A549 (cell line): ENCODE data around the gene HAO1. TPM values are rescaled to one million over a fixed set of nuclear protein-coding genes. Genes with fewer than 3 reads are reported as not detected.

Experiments used
- ATAC-seq, 2 experiments: fragments of 200-7000 bp in 1 of 2; fragments of >200 bp in 1 of 2; cut with Nextera tagmentation in 1 of 2; cut with Tn5 transposase in 1 of 2; 3 replicates each; pipeline versions ENCODE4 v1.8.0 to v1.9.1; 2018 to 2020; ENCODE audit warnings: mild to moderate bottlenecking in 1 of 2, moderate library complexity in 1 of 2
- CTCF ChIA-PET: fragments of 300-600 bp; sonication (Branson Sonifier 250); formaldehyde crosslinking; extraction: SDS; loops from one replicate; lab custom pipeline; 2021; ENCODE audit warnings: antibody characterized with exemption, inconsistent platforms; lab: Yijun Ruan, JAX
- POLR2A ChIA-PET: fragments of 350-600 bp; formaldehyde crosslinking; extraction: SDS; loops from one replicate; lab custom pipeline; 2021; ENCODE audit warnings: antibody characterized with exemption, inconsistent platforms; lab: Yijun Ruan, JAX
- DNase-seq, 2 experiments: peaks; one replicate each; pipeline versions ENCODE4 v3.0.0 to v3.0.0-alpha.2; 2011 to 2016; ENCODE audit warnings: low read depth in 1 of 2, low spot score in 1 of 2
- FAIRE-seq: peaks from 2 replicates; lab custom pipeline; 2011; peaks lifted over from hg19 to GRCh38; lab: Jason Lieb, UNC
- H3K27ac ChIP-seq, 2 experiments: fragments of >200 bp; sonication (Bioruptor Twin); formaldehyde crosslinking; 3 replicates each; pipeline ENCODE4 v1.5.1; 2016 to 2017
- H3K4me1 ChIP-seq: fragments of >200 bp; sonication (Bioruptor Twin); formaldehyde crosslinking; 3 replicates; pipeline ENCODE4 v1.6.1; 2016
- H3K4me2 ChIP-seq: fragments of >200 bp; sonication (Bioruptor Twin); formaldehyde crosslinking; 3 replicates; pipeline ENCODE4 v1.6.1; 2016
- H3K4me3 ChIP-seq: fragments of >200 bp; sonication (Bioruptor Twin); formaldehyde crosslinking; 3 replicates; pipeline ENCODE4 v1.5.1; 2016
- H3K9me3 ChIP-seq: fragments of >200 bp; sonication (Bioruptor Twin); formaldehyde crosslinking; 3 replicates; pipeline ENCODE4 v1.6.1; 2016
- CBX8 ChIP-seq: fragments of 200-600 bp; sonication (generic); IDR thresholded peaks from 2 replicates; pipeline ENCODE4 v1.6.1; 2016
- CHD2 ChIP-seq: fragments of 150-350 bp; IDR thresholded peaks from 2 replicates; pipeline ENCODE4 v1.6.1; 2014; ENCODE audit warnings: low read length; ENCODE audit not compliant: partially characterized antibody
- CHD4 ChIP-seq: fragments of 200-600 bp; sonication (generic); IDR thresholded peaks from 2 replicates; pipeline ENCODE4 v1.6.1; 2016; ENCODE audit warnings: antibody characterized with exemption, mild to moderate bottlenecking, borderline replicate concordance
- E2F6 ChIP-seq: IDR thresholded peaks from 2 replicates; pipeline ENCODE4 v1.6.1; 2012; ENCODE audit warnings: low read depth, borderline replicate concordance
- EHF ChIP-seq: fragments of 250-450 bp; sonication (Bioruptor Pico); IDR thresholded peaks from 2 replicates; pipeline ENCODE4 v1.5.0; 2020; ENCODE audit warnings: mild to moderate bottlenecking
- ESRRA ChIP-seq: fragments of 150-350 bp; IDR thresholded peaks from 2 replicates; pipeline ENCODE4 v1.6.1; 2014; ENCODE audit warnings: mild to moderate bottlenecking, low read length, borderline replicate concordance
- FOSB ChIP-seq: fragments of 250-450 bp; sonication (Bioruptor Pico); IDR thresholded peaks from 2 replicates; pipeline ENCODE4 v1.5.0; 2020; ENCODE audit warnings: mild to moderate bottlenecking, moderate library complexity
- FOXS1 ChIP-seq: fragments of 250-450 bp; sonication (Bioruptor Pico); IDR thresholded peaks from 2 replicates; pipeline ENCODE4 v1.5.0; 2020; ENCODE audit warnings: mild to moderate bottlenecking, moderate library complexity
- GATA3 ChIP-seq: IDR thresholded peaks from 2 replicates; pipeline ENCODE4 v1.6.1; 2012; ENCODE audit warnings: borderline replicate concordance
- HDAC2 ChIP-seq: fragments of 200-600 bp; sonication (generic); IDR thresholded peaks from 2 replicates; pipeline ENCODE4 v1.6.1; 2016
- HOXB13 ChIP-seq: fragments of 250-450 bp; sonication (Bioruptor Pico); IDR thresholded peaks from 2 replicates; pipeline ENCODE4 v1.5.0; 2020; ENCODE audit warnings: low read depth, mild to moderate bottlenecking, moderate library complexity
- JUN ChIP-seq, 2 experiments: fragments of >200 bp; sonication (Bioruptor Twin); formaldehyde crosslinking; IDR thresholded peaks; 2 replicates in 1 of 2; 3 replicates in 1 of 2; pipeline ENCODE4 v1.6.1; 2016 to 2017
- JUNB ChIP-seq: fragments of >200 bp; sonication (Bioruptor Twin); formaldehyde crosslinking; IDR thresholded peaks from 2 replicates; pipeline ENCODE4 v1.6.1; 2016
- KDM1A ChIP-seq: fragments of 200-600 bp; sonication (generic); IDR thresholded peaks from 2 replicates; pipeline ENCODE4 v1.6.1; 2016; ENCODE audit warnings: low read depth, mild to moderate bottlenecking
- NFE2L2 ChIP-seq: fragments of 150-350 bp; conservative IDR thresholded peaks from 2 replicates; pipeline ENCODE4 v1.6.1; 2014; ENCODE audit warnings: low read length
- NPAS2 ChIP-seq: fragments of 250-450 bp; sonication (Bioruptor Pico); IDR thresholded peaks from 2 replicates; pipeline ENCODE4 v1.8.0; 2022; ENCODE audit warnings: mild to moderate bottlenecking, moderate library complexity, borderline replicate concordance
- PHF8 ChIP-seq: fragments of 200-600 bp; sonication (generic); IDR thresholded peaks from 2 replicates; pipeline ENCODE4 v1.6.1; 2016; ENCODE audit warnings: low read depth, mild to moderate bottlenecking, antibody characterized with exemption, moderate library complexity, borderline replicate concordance
- POLR2AphosphoS2 ChIP-seq: conservative IDR thresholded peaks from 2 replicates; pipeline ENCODE4 v1.6.1; 2012; ENCODE audit warnings: low read length, improper control_type of control experiment, inconsistent platforms
- RAD21 ChIP-seq, 2 experiments: fragments of >200 bp in 1 of 2; sonication (Bioruptor Twin) in 1 of 2; formaldehyde crosslinking in 1 of 2; IDR thresholded peaks in 1 of 2; conservative IDR thresholded peaks in 1 of 2; 2 replicates in 1 of 2; 3 replicates in 1 of 2; pipeline ENCODE4 v1.6.1; 2012 to 2018; ENCODE audit warnings: inconsistent platforms in 1 of 2
- RCOR1 ChIP-seq: fragments of 150-350 bp; IDR thresholded peaks from 2 replicates; pipeline ENCODE4 v1.6.1; 2014; ENCODE audit warnings: antibody characterized with exemption, low read length, low read depth
- RFX5 ChIP-seq: fragments of 450-650 bp; IDR thresholded peaks from 2 replicates; pipeline ENCODE4 v1.7.1; 2014; ENCODE audit warnings: antibody characterized with exemption, mild to moderate bottlenecking, moderate library complexity
- SREBF2 ChIP-seq: fragments of 450-650 bp; IDR thresholded peaks from 2 replicates; pipeline ENCODE4 v1.6.1; 2014; ENCODE audit warnings: mild to moderate bottlenecking, moderate library complexity
- ZC3H11A ChIP-seq: fragments of 450-650 bp; IDR thresholded peaks from 2 replicates; pipeline ENCODE4 v1.6.1; 2014; ENCODE audit warnings: antibody characterized with exemption, mild to moderate bottlenecking
- WGBS: methylation state at CpG from one replicate; pipeline ENCODE4 v1.1.6; 2017; ENCODE audit errors: missing lambda C conversion rate; 5-methylcytosine and 5-hydroxymethylcytosine counted together
- polyA plus RNA-seq, 4 experiments: library from polyadenylated mRNA; depleted of rRNA in 3 of 4; stranded (reverse); fragments of >200 nt; fragmentation: RNase III in 1 of 4; extraction: RNeasy Plus Mini Kit Qiagen cat#74134 plus additional on column Dnase treatment in 1 of 4; gene quantifications; 2 replicates in 3 of 4; 3 replicates in 1 of 4; pipeline ENCODE4 v1.2.3, GENCODE V29; 2011 to 2017
- TF ChIP-seq, protein P1 (sequence below): fragments of >200 bp; sonication (Bioruptor Twin); formaldehyde crosslinking; IDR thresholded peaks from 3 replicates; pipeline ENCODE4 v1.6.1; 2016
- TF ChIP-seq, protein P2 (sequence below): fragments of >200 bp; sonication (Bioruptor Twin); formaldehyde crosslinking; IDR thresholded peaks from 2 replicates; pipeline ENCODE4 v1.6.1; 2016
- TF ChIP-seq, protein P3 (sequence below): fragments of 250-450 bp; sonication (Bioruptor Pico); IDR thresholded peaks from 2 replicates; pipeline ENCODE4 v1.5.0; 2020; ENCODE audit warnings: low read depth, mild to moderate bottlenecking, moderate library complexity

The HAO1 gene
- polyA plus RNA-seq, 2 of the 4 experiments (the other 2 are of a cell fraction): 0.13 TPM; not detected in 1

DNA sequence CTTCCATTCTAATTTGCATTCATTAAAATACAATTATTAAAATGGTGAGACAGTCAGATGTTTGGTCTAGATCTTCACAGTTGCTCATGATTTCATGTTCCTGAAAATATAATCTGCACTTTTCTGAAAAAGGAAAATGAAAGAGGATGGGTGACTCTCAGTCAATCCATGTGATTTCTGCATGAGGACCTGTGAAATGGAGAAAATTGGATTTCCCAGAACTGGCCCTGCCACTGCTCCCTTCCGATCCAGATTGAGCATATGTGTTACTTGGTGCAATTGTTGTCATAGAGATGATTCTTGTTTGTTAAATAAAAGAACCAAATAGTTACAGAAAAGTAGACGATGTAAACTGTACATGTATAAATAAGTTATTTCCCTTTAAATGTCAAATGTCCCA, 37.4 kb downstream of the HAO1 start:
- no peak overlapping the region for H3K27ac ChIP-seq
- ATAC-seq: no peak
- WGBS: 13% methylated on average over 2 of the region's 2 CpGs
- no peaks in the 10 kb centered on the region for H3K9me3 ChIP-seq
- no peak for TF ChIP-seq NFE2L2
- TF ChIP-seq, all 56 proteins: peak for 0
- FAIRE-seq: no peak
- CTCF ChIA-PET: no interaction called here
- DNase-seq: no peak
- H3K4me1 ChIP-seq: no peaks in the 10 kb centered on the region
- H3K4me3 ChIP-seq: no peak overlapping the region
- no peak overlapping the region for H3K4me2 ChIP-seq
- POLR2A ChIA-PET: no interaction called here

DNA sequence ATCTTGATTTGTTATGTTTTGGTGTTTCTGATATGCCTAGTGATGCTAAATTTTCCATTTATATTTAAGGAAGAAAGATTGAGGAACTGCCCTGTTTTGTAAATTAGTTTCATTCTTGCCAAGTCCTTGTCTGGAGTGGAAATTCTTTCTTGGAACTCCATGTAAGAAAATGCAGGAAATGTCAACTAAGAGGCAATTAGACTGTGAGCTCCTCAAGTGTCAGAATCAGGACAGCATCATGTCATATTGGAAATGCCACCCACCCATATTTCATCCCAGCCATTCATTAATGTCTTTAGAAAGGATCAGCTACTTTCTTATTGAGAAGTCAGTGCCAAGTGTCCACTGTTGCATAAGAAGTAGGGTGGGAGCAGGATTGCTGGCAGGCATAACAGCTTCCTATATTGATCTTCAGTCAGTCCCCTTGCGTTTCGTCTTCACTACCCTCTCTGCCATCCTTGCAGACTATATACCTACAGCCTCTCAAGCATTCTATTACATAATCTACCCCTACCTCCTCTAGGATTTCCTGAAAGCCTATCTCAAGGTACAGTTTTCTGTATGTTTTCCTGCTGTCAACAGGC, 42.4 kb downstream of the HAO1 start:
- WGBS: 8% methylated on average over 2 of the region's 2 CpGs
- no peak overlapping the region for H3K4me3 ChIP-seq
- ChIA-PET POLR2A (no interaction called here), CTCF (interaction anchor here (1.4 kb wide), 1 partner anchor 824 kb away, joined by 3 read pairs; no protein-coding TSS in a partner anchor)
- no peaks in the 10 kb centered on the region for H3K4me1 ChIP-seq
- FAIRE-seq (no peak), ATAC-seq (no peak), DNase-seq (no peak)
- TF ChIP-seq CHD4 (no peak), FOXS1 (CRISPR knock-in tag) (no peak), PHF8 (no peak), JUNB (no peak), EHF (no peak), NPAS2 (CRISPR knock-in tag) (no peak), CBX8 (no peak), SREBF2 (no peak), CHD2 (no peak), FOSB (CRISPR knock-in tag) (no peak)
- H3K4me2 ChIP-seq: no peak overlapping the region
- no peak overlapping the region for H3K27ac ChIP-seq
- H3K9me3 ChIP-seq: no peaks in the 10 kb centered on the region

DNA sequence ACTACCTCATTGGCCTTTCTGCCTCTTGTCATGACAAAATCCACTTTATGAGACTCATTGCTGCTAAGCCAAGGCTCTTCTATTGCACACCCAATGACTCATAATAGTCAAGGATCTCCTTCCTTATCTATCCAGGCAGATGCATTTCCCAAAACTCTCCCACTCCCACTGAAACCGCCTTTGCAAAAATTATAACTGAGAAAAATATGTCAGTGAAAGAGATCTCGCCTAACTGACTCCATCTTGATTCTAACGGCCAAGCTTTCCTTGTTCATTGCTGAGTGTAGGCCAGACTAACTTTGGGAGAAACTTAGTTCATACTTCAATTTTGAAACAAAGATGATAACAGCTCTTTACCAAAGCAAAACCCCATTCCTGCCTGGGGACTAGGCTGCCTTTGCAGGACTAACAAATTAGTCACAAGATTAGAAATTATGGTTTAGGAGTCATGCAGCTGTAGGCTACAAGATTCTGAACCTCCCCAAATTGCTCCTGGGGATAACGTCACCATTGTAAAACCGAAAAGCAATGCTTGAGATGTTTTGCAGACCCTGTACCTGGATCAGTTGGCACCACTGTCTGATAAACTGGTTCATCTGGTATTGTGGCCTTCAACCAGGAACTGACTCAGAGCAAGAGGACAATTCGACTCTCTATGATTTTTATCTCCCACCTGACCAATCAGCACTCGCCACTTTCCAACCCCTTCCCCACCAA, 47.1 kb downstream of the HAO1 start:
- Histone ChIP-seq H3K4me3 (no peak overlapping the region), H3K27ac (no peak overlapping the region), H3K9me3 (no peaks in the 10 kb centered on the region), H3K4me1 (no peaks in the 10 kb centered on the region), H3K4me2 (no peak overlapping the region)
- no peak for DNase-seq
- TF ChIP-seq, protein P1, sequence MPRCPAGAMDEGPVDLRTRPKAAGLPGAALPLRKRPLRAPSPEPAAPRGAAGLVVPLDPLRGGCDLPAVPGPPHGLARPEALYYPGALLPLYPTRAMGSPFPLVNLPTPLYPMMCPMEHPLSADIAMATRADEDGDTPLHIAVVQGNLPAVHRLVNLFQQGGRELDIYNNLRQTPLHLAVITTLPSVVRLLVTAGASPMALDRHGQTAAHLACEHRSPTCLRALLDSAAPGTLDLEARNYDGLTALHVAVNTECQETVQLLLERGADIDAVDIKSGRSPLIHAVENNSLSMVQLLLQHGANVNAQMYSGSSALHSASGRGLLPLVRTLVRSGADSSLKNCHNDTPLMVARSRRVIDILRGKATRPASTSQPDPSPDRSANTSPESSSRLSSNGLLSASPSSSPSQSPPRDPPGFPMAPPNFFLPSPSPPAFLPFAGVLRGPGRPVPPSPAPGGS: no peak
- TF ChIP-seq E2F6 (no peak), RAD21 (conservative IDR thresholded peaks at IDR 0.05 in 1 of 2, IDR thresholded peaks at IDR 0.05 in 1 of 2) (no peak), CHD4 (no peak), NPAS2 (CRISPR knock-in tag) (no peak), JUNB (no peak), KDM1A (no peak), JUN (IDR thresholded peaks at IDR 0.05) (no peak), RCOR1 (no peak), ZC3H11A (no peak), RFX5 (no peak), FOSB (CRISPR knock-in tag) (no peak), HOXB13 (no peak), HDAC2 (no peak), POLR2AphosphoS2 (no peak), ESRRA (no peak), GATA3 (no peak)
- TF ChIP-seq, protein P2, sequence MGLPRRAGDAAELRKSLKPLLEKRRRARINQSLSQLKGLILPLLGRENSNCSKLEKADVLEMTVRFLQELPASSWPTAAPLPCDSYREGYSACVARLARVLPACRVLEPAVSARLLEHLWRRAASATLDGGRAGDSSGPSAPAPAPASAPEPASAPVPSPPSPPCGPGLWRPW: no peak
- TF ChIP-seq, protein P3, sequence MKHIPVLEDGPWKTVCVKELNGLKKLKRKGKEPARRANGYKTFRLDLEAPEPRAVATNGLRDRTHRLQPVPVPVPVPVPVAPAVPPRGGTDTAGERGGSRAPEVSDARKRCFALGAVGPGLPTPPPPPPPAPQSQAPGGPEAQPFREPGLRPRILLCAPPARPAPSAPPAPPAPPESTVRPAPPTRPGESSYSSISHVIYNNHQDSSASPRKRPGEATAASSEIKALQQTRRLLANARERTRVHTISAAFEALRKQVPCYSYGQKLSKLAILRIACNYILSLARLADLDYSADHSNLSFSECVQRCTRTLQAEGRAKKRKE: no peak
- no peak for ATAC-seq
- no peak for FAIRE-seq
- ChIA-PET CTCF (no interaction called here), POLR2A (no interaction called here)
- 15% methylated on average over 7 of the region's 7 CpGs for WGBS
